CD14-positive monocyte (primary cell): ENCODE data around the gene JKAMP. TPM values are rescaled to one million over a fixed set of nuclear protein-coding genes. Genes with fewer than 3 reads are reported as not detected.

ENCODE experiments used
- DNase-seq, 3 donors: peaks; one replicate each; pipeline ENCODE4 v3.0.0-alpha.2; 2011 to 2022
- H2AFZ ChIP-seq: 2 replicates; pipeline ENCODE4 v1.6.0; 2012; ENCODE audit warnings: mild to moderate bottlenecking, low read depth, low read length, inconsistent platforms; ENCODE audit not compliant: insufficient read depth, poor library complexity, severe bottlenecking
- H3K27ac ChIP-seq, 2 donors: 1 replicate in 1 of 2; 2 replicates in 1 of 2; pipeline ENCODE4 v1.5.1; 2012 to 2013; ENCODE audit warnings: low read length in 2 of 2, control low read depth in 1 of 2, inconsistent platforms in 1 of 2, low read depth in 1 of 2, mild to moderate bottlenecking in 1 of 2
- H3K27me3 ChIP-seq, 2 donors: one replicate each; pipeline versions ENCODE4 v1.6.0 to v1.6.1; 2011 to 2013; ENCODE audit warnings: low read length in 2 of 2; ENCODE audit not compliant: control insufficient read depth in 2 of 2, insufficient read depth in 2 of 2
- H3K36me3 ChIP-seq, 2 donors: replicated peaks in 1 of 2; 1 replicate in 1 of 2; 2 replicates in 1 of 2; pipeline versions ENCODE4 v1.5.1 to v1.6.1; 2012 to 2013; ENCODE audit warnings: low read length in 2 of 2, control low read depth in 1 of 2, inconsistent platforms in 1 of 2, mild to moderate bottlenecking in 1 of 2; ENCODE audit not compliant: insufficient read depth in 2 of 2, control insufficient read depth in 1 of 2
- H3K4me1 ChIP-seq, 2 donors: 1 replicate in 1 of 2; 2 replicates in 1 of 2; pipeline versions ENCODE4 v1.5.1 to v1.6.1; 2012 to 2013; ENCODE audit warnings: low read length in 2 of 2, control low read depth in 1 of 2, inconsistent platforms in 1 of 2, mild to moderate bottlenecking in 1 of 2, moderate library complexity in 1 of 2; ENCODE audit not compliant: insufficient read depth in 2 of 2, control insufficient read depth in 1 of 2
- H3K4me2 ChIP-seq: replicated peaks from 2 replicates; pipeline ENCODE3; 2012; ENCODE audit warnings: low read length, moderate library complexity, mild to moderate bottlenecking; ENCODE audit not compliant: poor library complexity, severe bottlenecking; ENCODE audit errors: extremely low read depth
- H3K4me3 ChIP-seq, 3 experiments: fragments of 200-600 bp in 1 of 3; sonication (generic) in 1 of 3; replicated peaks in 1 of 3; 1 replicate in 2 of 3; 2 replicates in 1 of 3; pipeline ENCODE4 v1.5.1; 2011 to 2013; ENCODE audit warnings: low read length in 3 of 3, mild to moderate bottlenecking in 3 of 3, control low read depth in 2 of 3, low read depth in 2 of 3, inconsistent platforms in 1 of 3, moderate library complexity in 1 of 3
- H3K79me2 ChIP-seq: 2 replicates; pipeline ENCODE4 v1.6.0; 2012; ENCODE audit warnings: mild to moderate bottlenecking, control low read depth, inconsistent platforms, low read length, moderate library complexity; ENCODE audit not compliant: insufficient read depth
- H3K9ac ChIP-seq: 2 replicates; pipeline ENCODE4 v1.6.0; 2017; ENCODE audit warnings: low read length, mild to moderate bottlenecking; ENCODE audit not compliant: insufficient read depth, poor library complexity, severe bottlenecking
- H3K9me3 ChIP-seq, 2 donors: replicated peaks in 1 of 2; 1 replicate in 1 of 2; 2 replicates in 1 of 2; pipeline versions ENCODE4 v1.5.1 to v1.6.1; 2012 to 2013; ENCODE audit warnings: low read length in 2 of 2, control low read depth in 1 of 2; ENCODE audit not compliant: control insufficient read depth in 1 of 2, insufficient read depth in 1 of 2
- H4K20me1 ChIP-seq: 2 replicates; pipeline ENCODE4 v1.6.0; 2012; ENCODE audit warnings: mild to moderate bottlenecking, low read length, control low read depth, moderate library complexity; ENCODE audit not compliant: insufficient read depth
- H3K27ac Mint-ChIP-seq, 7 donors: one replicate each; pipeline ENCODE4 v1.8.0; 2020; ENCODE audit warnings: mild to moderate bottlenecking in 7 of 7, mixed read lengths in 7 of 7, moderate library complexity in 6 of 7, inconsistent platforms in 2 of 7
- H3K27me3 Mint-ChIP-seq, 3 donors: one replicate each; pipeline ENCODE4 v1.8.0; 2021 to 2022; ENCODE audit warnings: low read depth in 3 of 3, mild to moderate bottlenecking in 3 of 3, mixed read lengths in 3 of 3, moderate library complexity in 3 of 3, inconsistent platforms in 1 of 3
- H3K36me3 Mint-ChIP-seq, 2 donors: one replicate each; pipeline ENCODE4 v1.8.0; 2020; ENCODE audit warnings: mixed read lengths in 2 of 2, inconsistent platforms in 1 of 2, mild to moderate bottlenecking in 1 of 2
- H3K4me1 Mint-ChIP-seq: one replicate; pipeline ENCODE4 v1.8.0; 2020; ENCODE audit warnings: mild to moderate bottlenecking, mixed read lengths
- H3K4me3 Mint-ChIP-seq, 2 donors: one replicate each; pipeline ENCODE4 v1.8.0; 2020; ENCODE audit warnings: mild to moderate bottlenecking in 2 of 2, mixed read lengths in 2 of 2, moderate library complexity in 1 of 2
- H3K9me3 Mint-ChIP-seq, 7 donors: one replicate each; pipeline ENCODE4 v1.8.0; 2020 to 2022; ENCODE audit warnings: mixed read lengths in 7 of 7, mild to moderate bottlenecking in 6 of 7, moderate library complexity in 6 of 7, inconsistent platforms in 2 of 7
- WGBS: methylation state at CpG from one replicate; pipeline ENCODE4 v1.1.5; 2013; ENCODE audit warnings: missing lambda C conversion rate; ENCODE audit not compliant: insufficient coverage; 5-methylcytosine and 5-hydroxymethylcytosine counted together
- intact Hi-C, 2 donors: fragments of 100-400 bp; cut with micrococcal nuclease; formaldehyde crosslinking; loops; one replicate each; pipeline versions ENCODE4 v1.15.0 to v1.15.1; 2023
- polyA plus RNA-seq, 3 donors: library from polyadenylated mRNA; depleted of rRNA in 1 of 3; unstranded in 2 of 3; stranded (reverse) in 1 of 3; fragments of 300-500 nt in 2 of 3; fragments of >200 nt in 1 of 3; fragmentation: Illumina TruSeq in 2 of 3; gene quantifications; 1 replicate in 2 of 3; 2 replicates in 1 of 3; pipeline ENCODE4 v1.2.3, GENCODE V29; 2012 to 2021
- TF ChIP-seq, protein P1 (sequence below): fragments of 200-600 bp; IDR thresholded peaks from one replicate; pipeline ENCODE4 v1.8.0; 2022; ENCODE audit warnings: antibody characterized with exemption, mild to moderate bottlenecking

JKAMP gene
- polyA plus RNA-seq, 3 donors: 49.7 to 134 (median 99.4) TPM

DNA sequence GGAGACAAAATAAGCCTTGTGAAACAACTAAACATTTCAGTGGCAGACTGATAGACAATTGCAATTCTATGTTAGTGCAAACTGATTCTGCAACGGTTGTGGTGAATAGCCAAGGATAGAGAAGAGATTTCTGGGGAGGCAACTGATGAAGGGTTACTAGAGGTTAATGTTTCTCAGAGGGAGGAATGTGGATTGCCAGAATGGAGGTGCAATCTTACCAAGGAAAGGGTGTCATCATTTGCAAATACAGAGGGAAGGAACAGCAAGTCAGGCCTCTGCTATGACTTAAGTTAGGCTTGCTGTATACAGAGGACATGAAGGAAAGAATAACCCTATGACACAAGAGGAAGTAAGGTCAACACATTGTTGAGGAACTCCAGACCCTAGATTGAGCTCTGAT, 56.5 kb downstream of the JKAMP start:
- Histone ChIP-seq H3K9me3 (no peaks in the 10 kb centered on the region), H4K20me1 (no peaks in the 10 kb centered on the region)

DNA sequence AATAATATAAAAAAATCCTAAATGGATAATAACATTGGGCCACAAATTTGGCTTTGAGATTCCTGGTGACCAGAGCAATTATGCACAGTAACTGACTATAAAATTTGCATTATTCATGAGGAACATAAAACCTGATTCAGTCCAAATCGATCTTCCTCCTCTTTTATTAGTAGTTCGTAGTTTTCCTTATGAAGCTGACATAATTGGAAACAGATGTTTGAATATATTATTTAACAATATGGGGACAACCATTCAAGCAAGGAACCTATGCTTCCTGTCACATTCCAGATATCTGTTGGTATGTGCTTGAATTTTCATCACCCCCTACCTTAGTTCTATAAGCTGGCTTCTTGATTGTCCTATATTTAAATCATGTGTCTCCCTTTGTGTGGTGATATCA, 57.4 kb downstream of the JKAMP start:
- no peaks in the 10 kb centered on the region for H4K20me1 ChIP-seq

More for the DNA sequence above, 56.5 kb downstream of the JKAMP start:
- intact Hi-C loops: no loop called here
- H3K4me3 ChIP-seq: no peak overlapping the region
- no peak overlapping the region for H3K27ac ChIP-seq
- no peak overlapping the region for H3K4me3 Mint-ChIP-seq
- no peak overlapping the region for H3K27ac Mint-ChIP-seq
- H3K27me3 ChIP-seq: no peaks in the 10 kb centered on the region
- H3K4me1 ChIP-seq: no peaks in the 10 kb centered on the region
- TF ChIP-seq, protein P1, sequence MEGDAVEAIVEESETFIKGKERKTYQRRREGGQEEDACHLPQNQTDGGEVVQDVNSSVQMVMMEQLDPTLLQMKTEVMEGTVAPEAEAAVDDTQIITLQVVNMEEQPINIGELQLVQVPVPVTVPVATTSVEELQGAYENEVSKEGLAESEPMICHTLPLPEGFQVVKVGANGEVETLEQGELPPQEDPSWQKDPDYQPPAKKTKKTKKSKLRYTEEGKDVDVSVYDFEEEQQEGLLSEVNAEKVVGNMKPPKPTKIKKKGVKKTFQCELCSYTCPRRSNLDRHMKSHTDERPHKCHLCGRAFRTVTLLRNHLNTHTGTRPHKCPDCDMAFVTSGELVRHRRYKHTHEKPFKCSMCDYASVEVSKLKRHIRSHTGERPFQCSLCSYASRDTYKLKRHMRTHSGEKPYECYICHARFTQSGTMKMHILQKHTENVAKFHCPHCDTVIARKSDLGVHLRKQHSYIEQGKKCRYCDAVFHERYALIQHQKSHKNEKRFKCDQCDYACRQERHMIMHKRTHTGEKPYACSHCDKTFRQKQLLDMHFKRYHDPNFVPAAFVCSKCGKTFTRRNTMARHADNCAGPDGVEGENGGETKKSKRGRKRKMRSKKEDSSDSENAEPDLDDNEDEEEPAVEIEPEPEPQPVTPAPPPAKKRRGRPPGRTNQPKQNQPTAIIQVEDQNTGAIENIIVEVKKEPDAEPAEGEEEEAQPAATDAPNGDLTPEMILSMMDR: no peak
- no peak overlapping the region for H3K4me2 ChIP-seq
- H3K36me3 ChIP-seq: no peaks in the 10 kb centered on the region
- no peaks in the 10 kb centered on the region for H3K9me3 Mint-ChIP-seq
- no peaks in the 10 kb centered on the region for H3K36me3 Mint-ChIP-seq
- H3K4me1 Mint-ChIP-seq: peaks cover 6% of the 10 kb centered on the region
- H3K27me3 Mint-ChIP-seq: peaks cover 0 to 1% (median 1%) of the 10 kb centered on the region in 3 donors
- 62% methylated on average over 1 of the region's 1 CpG for WGBS
- H3K79me2 ChIP-seq: no peaks in the 10 kb centered on the region
- no peak overlapping the region for H3K9ac ChIP-seq
- H2AFZ ChIP-seq: no peak overlapping the region
- no peak for DNase-seq

More for the DNA sequence above, 57.4 kb downstream of the JKAMP start:
- Mint-ChIP-seq H3K27ac (no peak overlapping the region), H3K4me3 (no peak overlapping the region), H3K9me3 (no peaks in the 10 kb centered on the region), H3K27me3 (peaks cover 0 to 1% (median 0%) of the 10 kb centered on the region in 3 donors), H3K4me1 (peaks cover 6% of the 10 kb centered on the region), H3K36me3 (no peaks in the 10 kb centered on the region)
- Histone ChIP-seq H2AFZ (no peak overlapping the region), H3K4me3 (no peak overlapping the region), H3K9me3 (no peaks in the 10 kb centered on the region), H3K36me3 (no peaks in the 10 kb centered on the region), H3K27ac (no peak overlapping the region), H3K4me2 (no peak overlapping the region), H3K27me3 (no peaks in the 10 kb centered on the region), H3K9ac (no peak overlapping the region), H3K79me2 (no peaks in the 10 kb centered on the region), H3K4me1 (no peaks in the 10 kb centered on the region)
- intact Hi-C loops: no loop called here
- no CpG with 5 or more reads among the region's 2 CpGs for WGBS
- TF ChIP-seq, protein P1: no peak
- no peak for DNase-seq
